ENCODE measurements around the gene CTCFL. TPM values are rescaled to one million over a fixed set of nuclear protein-coding genes. Genes with fewer than 3 reads are reported as not detected.

CTCFL gene
- total and polyA plus RNA-seq, 8 donors = not detected

GRCh38 chr20:57535297-57535696 lies 10.4 kb upstream of the CTCFL start:
- Histone ChIP-seq H3K27ac (no peak overlapping the region), H3K27me3 (no peaks in the 10 kb centered on the region), H3K9me3 (peaks cover 0 to 14% (median 9%) of the 10 kb centered on the region in 4 donors), H3K4me3 (no peak overlapping the region), H3K36me3 (no peaks in the 10 kb centered on the region), H3K4me1 (peaks cover 0 to 15% (median 6%) of the 10 kb centered on the region in 4 donors)
- DNase-seq = no peak
- 79 to 87% (median 81%) methylated on average over 5 of the region's 5 CpGs for WGBS, 5 donors
- intact Hi-C loops (cut with DNase I; ENCODE audit: low total_unique reads) = no loop called here
- TF ChIP-seq POLR2A (IDR thresholded peaks at IDR 0.05) (no peak), POLR2AphosphoS5 (IDR thresholded peaks at IDR 0.05) (no peak), EP300 (IDR thresholded peaks at IDR 0.05) (no peak), CTCF (IDR thresholded peaks at IDR 0.05) (no peak)

GRCh38 chr20:57532104-57532503 lies 7.2 kb upstream of the CTCFL start:
- Histone ChIP-seq H3K27ac (peak overlapping the region in 1 of 5 donors; percentile 32), H3K27me3 (no peaks in the 10 kb centered on the region), H3K4me1 (peaks cover 2 to 25% (median 9%) of the 10 kb centered on the region in 4 donors), H3K36me3 (no peaks in the 10 kb centered on the region), H3K4me3 (no peak overlapping the region), H3K9me3 (peaks cover 0 to 14% (median 2%) of the 10 kb centered on the region in 4 donors)
- TF ChIP-seq EP300 (IDR thresholded peaks at IDR 0.05) = no peak
- 21 to 58% (median 43%) methylated on average over 2 of the region's 2 CpGs for WGBS, 5 donors
- intact Hi-C loops (cut with DNase I; ENCODE audit: low total_unique reads) = no loop called here
- no peak for DNase-seq

GRCh38 chr20:57530327-57530981 lies 5.5 kb upstream of the CTCFL start:
- WGBS, 5 donors = 86 to 91% (median 87%) methylated on average over 4 of the region's 4 CpGs
- no peaks in the 10 kb centered on the region for H3K36me3 ChIP-seq

GRCh38 chr20:57529810-57530209 lies 4.9 kb upstream of the CTCFL start:
- Histone ChIP-seq H3K4me1 (peaks cover 5 to 34% (median 13%) of the 10 kb centered on the region in 4 donors), H3K4me3 (no peak overlapping the region), H3K27me3 (no peaks in the 10 kb centered on the region), H3K27ac (no peak overlapping the region), H3K36me3 (no peaks in the 10 kb centered on the region), H3K9me3 (no peaks in the 10 kb centered on the region)
- DNase-seq = no peak
- WGBS, 5 donors = 78 to 94% (median 91%) methylated on average over 2 to 3 of the region's 3 CpGs
- intact Hi-C loops (cut with DNase I; ENCODE audit: low total_unique reads) = no loop called here
- TF ChIP-seq POLR2AphosphoS5 (IDR thresholded peaks at IDR 0.05) (no peak), POLR2A (IDR thresholded peaks at IDR 0.05) (no peak)

More at GRCh38 chr20:57530327-57530981, 5.5 kb upstream of the CTCFL start:
- Histone ChIP-seq H3K27ac (no peak overlapping the region), H3K27me3 (no peaks in the 10 kb centered on the region), H3K4me3 (no peak overlapping the region), H3K9me3 (no peaks in the 10 kb centered on the region), H3K4me1 (peaks cover 5 to 34% (median 13%) of the 10 kb centered on the region in 4 donors)
- no peak for DNase-seq
- intact Hi-C loops (cut with DNase I; ENCODE audit: low total_unique reads) = no loop called here
- TF ChIP-seq EP300 (IDR thresholded peaks at IDR 0.05) = no peak
- no peak for TF ChIP-seq CTCF (IDR thresholded peaks at IDR 0.05)
- TF ChIP-seq POLR2AphosphoS5 (IDR thresholded peaks at IDR 0.05) = no peak
- TF ChIP-seq POLR2A (IDR thresholded peaks at IDR 0.05) = no peak

GRCh38 chr20:57529160-57529585 lies 4.2 kb upstream of the CTCFL start:
- intact Hi-C loops (cut with DNase I; ENCODE audit: low total_unique reads) = no loop called here
- Histone ChIP-seq H3K9me3 (no peaks in the 10 kb centered on the region), H3K27me3 (no peaks in the 10 kb centered on the region), H3K36me3 (no peaks in the 10 kb centered on the region), H3K4me1 (peaks cover 5 to 34% (median 13%) of the 10 kb centered on the region in 4 donors), H3K27ac (no peak overlapping the region), H3K4me3 (no peak overlapping the region)
- TF ChIP-seq EP300 (IDR thresholded peaks at IDR 0.05) = no peak
- no peak for TF ChIP-seq POLR2A (IDR thresholded peaks at IDR 0.05)
- DNase-seq = no peak
- WGBS, 5 donors = 86 to 97% (median 89%) methylated on average over 8 of the region's 8 CpGs

GRCh38 chr20:57528148-57528547 lies 3.2 kb upstream of the CTCFL start:
- intact Hi-C loops (cut with DNase I; ENCODE audit: low total_unique reads) = no loop called here
- H3K36me3 ChIP-seq = no peaks in the 10 kb centered on the region
- no peaks in the 10 kb centered on the region for H3K27me3 ChIP-seq
- peaks cover 5 to 34% (median 13%) of the 10 kb centered on the region in 4 donors for H3K4me1 ChIP-seq
- WGBS, 5 donors = 37 to 65% (median 54%) methylated on average over 4 of the region's 4 CpGs
- H3K9me3 ChIP-seq = no peaks in the 10 kb centered on the region
- TF ChIP-seq EP300 (IDR thresholded peaks at IDR 0.05) (no peak), POLR2A (IDR thresholded peaks at IDR 0.05) (no peak), POLR2AphosphoS5 (IDR thresholded peaks at IDR 0.05) (no peak), CTCF (IDR thresholded peaks at IDR 0.05) (no peak)
- H3K4me3 ChIP-seq = no peak overlapping the region
- no peak for DNase-seq
- H3K27ac ChIP-seq = no peak overlapping the region
